ENCODE measurements around the gene CA7.

The CA7 gene

DNA sequence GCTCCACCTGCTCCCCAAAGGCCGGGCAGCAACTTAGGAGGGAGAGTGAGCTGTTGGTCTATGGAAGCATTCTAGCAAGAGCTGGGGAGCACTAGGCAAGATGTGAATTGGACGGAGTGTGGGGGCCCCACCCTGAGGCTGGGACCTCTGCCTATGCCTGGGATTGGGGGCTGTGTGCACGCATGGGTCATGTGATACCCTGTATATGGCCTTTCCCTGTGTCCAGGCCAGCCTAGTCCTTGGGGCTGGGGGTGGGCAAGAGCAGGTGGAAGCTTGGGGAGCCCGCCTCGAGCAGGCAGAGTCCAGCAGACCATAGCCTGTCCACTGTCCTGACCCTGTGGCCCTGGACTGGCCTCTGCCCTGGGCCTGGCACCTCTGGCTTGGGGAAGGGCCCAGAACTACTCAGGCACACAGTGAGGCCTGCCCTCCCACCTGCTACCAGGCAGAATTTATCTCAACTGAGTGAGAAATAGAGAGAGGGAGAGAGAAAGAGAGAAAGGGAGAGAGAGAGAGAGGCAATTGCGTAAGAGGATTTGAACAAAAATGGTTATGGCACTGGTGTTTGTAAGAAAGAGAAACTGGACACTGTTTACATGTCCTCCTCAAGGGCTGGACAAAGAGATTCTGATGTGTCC is 55.2 kb downstream of the CA7 start:
- DNase-seq = no peak

- peak; percentile 67 for DNase-seq
These were observed 55.9 kb downstream of the CA7 start for GRCh38 chr16:66899945-66900710.

DNA sequence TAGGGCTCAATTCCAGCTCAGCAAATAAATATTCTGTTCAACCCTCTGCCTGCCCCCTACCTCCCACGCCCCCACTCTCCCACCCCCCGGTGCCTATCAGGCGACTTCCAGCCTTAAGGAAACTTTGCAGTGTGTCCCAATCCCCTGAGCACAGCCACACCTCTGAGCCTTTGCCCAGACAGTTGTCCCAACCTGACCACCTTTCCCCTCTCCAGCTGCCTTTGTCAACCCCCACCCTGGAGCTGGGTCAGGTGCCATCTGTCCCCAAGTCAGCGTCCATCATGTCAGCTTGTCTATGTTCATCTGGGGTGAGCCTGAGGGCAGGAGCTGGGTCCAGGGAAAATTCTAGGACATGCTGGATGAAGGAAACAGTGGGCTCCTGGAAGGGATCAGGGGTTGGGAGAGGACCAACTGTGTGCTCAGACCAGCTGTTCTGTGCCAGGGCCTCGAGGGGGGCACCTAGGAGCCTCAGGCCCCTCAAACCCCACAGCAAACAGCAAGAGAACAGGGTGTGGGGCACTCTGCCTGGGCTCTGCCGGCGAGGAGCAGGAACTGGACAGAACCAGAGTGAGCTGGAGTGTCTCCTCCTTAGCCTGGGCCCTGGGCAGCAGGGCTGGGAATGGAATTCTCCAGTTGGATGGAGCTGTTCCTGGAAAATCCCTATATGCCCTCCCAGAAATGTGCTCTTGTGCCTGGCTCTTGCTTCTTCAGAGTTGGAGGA is 56.7 kb downstream of the CA7 start:
- peak; percentile 39 for DNase-seq

DNA sequence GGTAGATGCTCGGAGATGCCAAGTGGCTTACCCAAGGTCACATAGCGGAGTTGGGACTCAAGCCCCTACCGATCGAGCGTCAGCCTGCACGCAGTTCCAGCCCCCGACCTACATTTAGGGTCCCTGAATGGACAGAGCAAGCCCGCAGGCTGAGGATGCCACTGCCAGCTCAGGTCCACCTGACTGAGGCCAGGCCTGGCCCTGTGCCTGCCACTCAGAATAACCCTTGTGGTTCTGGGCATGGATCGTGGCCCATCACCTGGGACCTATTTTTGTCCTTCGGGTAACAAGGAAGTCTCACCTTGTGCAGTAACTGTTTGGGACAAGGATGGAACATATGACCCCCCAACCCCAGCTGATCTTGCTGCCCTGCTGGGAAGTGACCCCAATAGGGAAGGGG is 57.4 kb downstream of the CA7 start:
- DNase-seq = no peak

- no peak for DNase-seq
These were observed 58.7 kb downstream of the CA7 start for GRCh38 chr16:66902648-66903543.
